ENCODE results near the gene SSC5D. TPM values are rescaled to one million over a fixed set of nuclear protein-coding genes. Genes with fewer than 3 reads are reported as not detected.

Gene SSC5D
- total RNA-seq, 1 donor from 2014 or later = 1.3 TPM

DNA sequence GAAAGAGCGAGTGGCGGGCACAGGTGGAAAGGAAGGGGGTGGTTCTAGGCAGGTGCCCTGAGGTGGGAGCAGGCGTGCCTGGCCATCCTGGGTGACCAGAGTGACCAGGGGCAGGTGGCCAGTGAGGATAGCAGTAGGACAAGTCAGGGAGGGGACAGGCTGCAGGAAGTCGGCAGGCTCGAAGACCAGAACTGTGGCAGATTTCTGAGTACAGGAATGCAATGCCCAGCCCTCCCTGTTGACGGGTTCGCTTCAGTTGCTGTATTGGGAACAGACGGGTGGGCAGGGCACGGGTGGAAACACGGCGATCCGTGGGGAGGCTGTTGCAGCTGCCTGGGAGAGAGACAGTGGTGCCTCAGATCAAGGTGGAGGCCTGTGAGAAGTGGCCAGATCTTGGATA lies 9.9 kb upstream of the SSC5D start:
- Mint-ChIP-seq H3K27ac (ENCODE audit: unreplicated experiment) (no peak overlapping the region), H3K4me1 (peaks cover 43% of the 10 kb centered on the region), H3K4me3 (peak overlapping the region; percentile 99), H3K9me3 (no peaks in the 10 kb centered on the region), H3K27me3 (ENCODE audit: low read depth) (peaks cover 4% of the 10 kb centered on the region), H3K36me3 (ENCODE audit: low read depth) (no peaks in the 10 kb centered on the region)
- DNase-seq (ENCODE audit: low read depth, low spot score) = no peak
- TF ChIP-seq, protein P1, sequence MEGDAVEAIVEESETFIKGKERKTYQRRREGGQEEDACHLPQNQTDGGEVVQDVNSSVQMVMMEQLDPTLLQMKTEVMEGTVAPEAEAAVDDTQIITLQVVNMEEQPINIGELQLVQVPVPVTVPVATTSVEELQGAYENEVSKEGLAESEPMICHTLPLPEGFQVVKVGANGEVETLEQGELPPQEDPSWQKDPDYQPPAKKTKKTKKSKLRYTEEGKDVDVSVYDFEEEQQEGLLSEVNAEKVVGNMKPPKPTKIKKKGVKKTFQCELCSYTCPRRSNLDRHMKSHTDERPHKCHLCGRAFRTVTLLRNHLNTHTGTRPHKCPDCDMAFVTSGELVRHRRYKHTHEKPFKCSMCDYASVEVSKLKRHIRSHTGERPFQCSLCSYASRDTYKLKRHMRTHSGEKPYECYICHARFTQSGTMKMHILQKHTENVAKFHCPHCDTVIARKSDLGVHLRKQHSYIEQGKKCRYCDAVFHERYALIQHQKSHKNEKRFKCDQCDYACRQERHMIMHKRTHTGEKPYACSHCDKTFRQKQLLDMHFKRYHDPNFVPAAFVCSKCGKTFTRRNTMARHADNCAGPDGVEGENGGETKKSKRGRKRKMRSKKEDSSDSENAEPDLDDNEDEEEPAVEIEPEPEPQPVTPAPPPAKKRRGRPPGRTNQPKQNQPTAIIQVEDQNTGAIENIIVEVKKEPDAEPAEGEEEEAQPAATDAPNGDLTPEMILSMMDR (conservative IDR thresholded peaks at IDR 0.05) = no peak

DNA sequence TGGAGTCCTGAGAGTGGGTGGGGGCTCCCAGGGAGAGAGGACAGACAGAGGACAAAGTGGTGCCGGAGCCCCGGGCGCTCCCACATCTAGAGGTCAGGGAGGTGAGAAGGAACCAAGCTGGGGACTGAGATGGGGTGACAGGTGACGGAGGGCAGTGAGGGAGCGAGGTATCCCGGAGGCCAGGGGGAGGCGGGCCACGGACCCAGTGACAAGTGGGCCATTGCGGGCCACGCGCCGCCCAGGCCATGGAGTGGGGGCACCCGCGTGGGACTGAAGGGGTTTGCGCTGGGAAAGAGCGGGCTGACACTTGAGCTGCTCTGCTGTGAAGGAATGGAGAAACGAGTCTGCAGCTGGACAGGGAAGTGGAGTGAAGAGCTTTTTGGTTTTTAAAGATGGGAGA lies 9.2 kb upstream of the SSC5D start:
- H3K36me3 Mint-ChIP-seq (ENCODE audit: low read depth) = no peaks in the 10 kb centered on the region
- H3K9me3 Mint-ChIP-seq = no peaks in the 10 kb centered on the region
- H3K4me1 Mint-ChIP-seq = peaks cover 37% of the 10 kb centered on the region
- TF ChIP-seq, protein P1 (conservative IDR thresholded peaks at IDR 0.05) = no peak
- peak overlapping the region; percentile 78 for H3K27ac Mint-ChIP-seq (ENCODE audit: unreplicated experiment)
- DNase-seq (ENCODE audit: low read depth, low spot score) = no peak
- peak overlapping the region; percentile 99 for H3K4me3 Mint-ChIP-seq
- peaks cover 4% of the 10 kb centered on the region for H3K27me3 Mint-ChIP-seq (ENCODE audit: low read depth)

DNA sequence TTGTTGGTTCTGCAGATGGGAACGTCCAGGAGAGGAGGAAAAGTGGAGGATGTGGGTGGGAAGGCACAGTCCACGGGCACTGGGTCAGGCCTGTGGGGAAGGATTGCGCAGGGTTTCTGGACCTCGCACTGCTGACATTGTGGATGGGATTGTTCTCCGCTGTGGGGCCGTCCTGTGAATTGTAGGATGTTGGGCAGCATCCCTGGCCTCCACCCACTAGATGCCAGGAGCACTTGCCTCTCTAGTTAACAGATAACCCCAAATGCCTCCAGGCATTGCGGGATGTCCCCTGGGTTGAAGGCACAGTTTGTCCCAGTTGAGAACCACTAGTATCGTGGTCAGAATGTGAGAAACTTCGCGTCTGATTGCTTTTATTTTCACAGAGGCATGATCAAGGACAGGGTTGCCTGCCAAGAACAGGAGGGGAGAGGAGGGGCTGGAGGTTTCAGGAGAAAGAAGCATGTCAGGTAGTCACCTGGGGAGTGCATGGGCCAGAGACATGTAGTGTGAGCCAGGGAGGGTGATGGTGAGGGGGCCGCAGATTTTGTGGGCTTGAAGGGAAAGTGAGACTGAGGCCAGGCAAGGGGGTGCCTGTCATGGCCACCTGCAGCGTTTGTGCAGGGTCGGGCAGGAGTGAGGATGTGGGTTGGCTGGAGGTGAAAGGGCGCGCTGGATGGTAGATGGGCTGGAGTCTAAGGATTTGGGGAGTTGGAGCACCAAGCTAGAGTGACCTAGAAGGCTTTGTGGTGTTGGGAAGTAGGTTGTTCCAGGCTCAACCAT lies 8.6 kb upstream of the SSC5D start:
- Mint-ChIP-seq H3K27me3 (ENCODE audit: low read depth) (peaks cover 4% of the 10 kb centered on the region), H3K27ac (ENCODE audit: unreplicated experiment) (peak overlapping the region; percentile 78), H3K36me3 (ENCODE audit: low read depth) (no peaks in the 10 kb centered on the region), H3K4me1 (peaks cover 37% of the 10 kb centered on the region), H3K9me3 (no peaks in the 10 kb centered on the region), H3K4me3 (peak overlapping the region; percentile 99)
- no peak for DNase-seq (ENCODE audit: low read depth, low spot score)
- TF ChIP-seq, protein P1 (conservative IDR thresholded peaks at IDR 0.05) = no peak

DNA sequence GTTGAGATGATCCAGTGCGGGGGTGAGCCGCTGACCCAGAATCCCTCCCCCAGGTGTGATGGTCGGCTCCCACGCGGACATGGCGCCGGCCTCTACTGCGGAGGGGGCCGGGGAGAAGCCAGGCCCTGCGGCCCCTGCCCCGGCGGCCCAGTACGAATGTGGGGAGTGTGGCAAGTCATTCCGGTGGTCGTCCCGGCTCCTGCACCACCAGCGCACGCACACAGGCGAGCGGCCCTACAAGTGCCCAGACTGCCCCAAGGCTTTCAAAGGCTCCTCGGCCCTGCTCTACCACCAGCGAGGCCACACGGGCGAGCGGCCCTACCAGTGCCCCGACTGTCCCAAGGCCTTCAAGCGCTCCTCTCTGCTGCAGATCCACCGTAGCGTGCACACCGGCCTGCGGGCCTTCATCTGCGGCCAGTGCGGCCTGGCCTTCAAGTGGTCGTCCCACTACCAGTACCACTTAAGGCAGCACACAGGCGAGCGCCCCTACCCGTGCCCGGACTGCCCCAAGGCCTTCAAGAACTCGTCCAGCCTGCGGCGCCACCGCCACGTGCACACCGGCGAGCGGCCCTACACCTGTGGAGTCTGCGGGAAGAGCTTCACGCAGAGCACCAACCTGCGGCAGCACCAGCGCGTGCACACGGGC lies 7.0 kb upstream of the SSC5D start:
- H3K27ac Mint-ChIP-seq (ENCODE audit: unreplicated experiment) = no peak overlapping the region
- H3K27me3 Mint-ChIP-seq (ENCODE audit: low read depth) = peaks cover 7% of the 10 kb centered on the region
- H3K36me3 Mint-ChIP-seq (ENCODE audit: low read depth) = no peaks in the 10 kb centered on the region
- no peak for DNase-seq (ENCODE audit: low read depth, low spot score)
- peaks cover 37% of the 10 kb centered on the region for H3K4me1 Mint-ChIP-seq
- peak overlapping the region; percentile 23 for H3K4me3 Mint-ChIP-seq
- TF ChIP-seq, protein P1 (conservative IDR thresholded peaks at IDR 0.05) = no peak
- H3K9me3 Mint-ChIP-seq = no peaks in the 10 kb centered on the region

DNA sequence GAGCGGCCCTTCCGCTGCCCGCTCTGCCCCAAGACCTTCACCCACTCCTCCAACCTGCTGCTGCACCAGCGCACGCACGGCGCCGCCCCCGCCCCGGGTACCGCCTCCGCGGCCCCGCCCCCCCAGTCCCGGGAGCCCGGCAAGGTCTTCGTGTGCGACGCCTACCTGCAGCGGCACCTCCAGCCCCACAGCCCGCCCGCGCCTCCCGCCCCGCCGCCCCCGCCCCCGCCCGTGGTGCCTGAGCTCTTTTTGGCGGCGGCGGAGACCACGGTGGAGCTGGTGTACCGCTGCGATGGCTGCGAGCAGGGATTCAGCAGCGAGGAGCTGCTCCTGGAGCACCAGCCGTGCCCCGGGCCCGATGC lies 6.5 kb upstream of the SSC5D start:
- no peaks in the 10 kb centered on the region for H3K9me3 Mint-ChIP-seq
- no peak overlapping the region for H3K27ac Mint-ChIP-seq (ENCODE audit: unreplicated experiment)
- H3K27me3 Mint-ChIP-seq (ENCODE audit: low read depth) = peaks cover 7% of the 10 kb centered on the region
- peak overlapping the region; percentile 23 for H3K4me3 Mint-ChIP-seq
- H3K36me3 Mint-ChIP-seq (ENCODE audit: low read depth) = no peaks in the 10 kb centered on the region
- TF ChIP-seq, protein P1 (conservative IDR thresholded peaks at IDR 0.05) = no peak
- H3K4me1 Mint-ChIP-seq = peaks cover 36% of the 10 kb centered on the region
- no peak for DNase-seq (ENCODE audit: low read depth, low spot score)
